Kasumi-1 (cell line): ENCODE measurements around the gene HSD17B7.
"Not testable (repeated sequence)": the region's sequence is repeated elsewhere in the genome, so short reads cannot be mapped to it uniquely, and the experiment has no call there.

Experiments used
- DNase-seq, 2 experiments: peaks; one replicate each; lab custom pipeline; 2025; lab: John Stamatoyannopoulos, UW

The HSD17B7 gene

DNA sequence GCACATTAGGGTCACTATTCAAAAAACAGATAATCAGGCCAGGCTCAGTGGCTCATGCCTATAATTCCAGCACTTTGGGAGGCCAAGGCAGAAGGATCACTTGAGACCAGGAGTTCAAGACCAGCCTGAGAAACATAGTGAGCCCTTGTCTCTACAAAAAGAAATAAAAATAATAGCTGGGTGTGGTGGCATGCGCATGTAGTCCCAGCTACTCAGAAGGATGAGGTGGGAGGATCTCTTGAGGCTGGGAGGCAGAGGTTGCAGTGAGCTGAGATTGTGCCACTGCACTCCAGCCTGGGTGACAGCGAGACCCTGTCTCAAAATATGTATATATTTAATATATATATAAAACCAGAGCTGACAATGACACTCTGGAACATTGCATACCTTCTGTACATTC is 21.9 kb downstream of the HSD17B7 start:
- not testable (repeated sequence) for DNase-seq

- not testable (repeated sequence) for DNase-seq
These were observed 27.6 kb downstream of the HSD17B7 start for GRCh38 chr1:162818136-162818535.

GRCh38 chr1:162818666-162819065 is 28.2 kb downstream of the HSD17B7 start:
- not testable (repeated sequence) for DNase-seq

DNA sequence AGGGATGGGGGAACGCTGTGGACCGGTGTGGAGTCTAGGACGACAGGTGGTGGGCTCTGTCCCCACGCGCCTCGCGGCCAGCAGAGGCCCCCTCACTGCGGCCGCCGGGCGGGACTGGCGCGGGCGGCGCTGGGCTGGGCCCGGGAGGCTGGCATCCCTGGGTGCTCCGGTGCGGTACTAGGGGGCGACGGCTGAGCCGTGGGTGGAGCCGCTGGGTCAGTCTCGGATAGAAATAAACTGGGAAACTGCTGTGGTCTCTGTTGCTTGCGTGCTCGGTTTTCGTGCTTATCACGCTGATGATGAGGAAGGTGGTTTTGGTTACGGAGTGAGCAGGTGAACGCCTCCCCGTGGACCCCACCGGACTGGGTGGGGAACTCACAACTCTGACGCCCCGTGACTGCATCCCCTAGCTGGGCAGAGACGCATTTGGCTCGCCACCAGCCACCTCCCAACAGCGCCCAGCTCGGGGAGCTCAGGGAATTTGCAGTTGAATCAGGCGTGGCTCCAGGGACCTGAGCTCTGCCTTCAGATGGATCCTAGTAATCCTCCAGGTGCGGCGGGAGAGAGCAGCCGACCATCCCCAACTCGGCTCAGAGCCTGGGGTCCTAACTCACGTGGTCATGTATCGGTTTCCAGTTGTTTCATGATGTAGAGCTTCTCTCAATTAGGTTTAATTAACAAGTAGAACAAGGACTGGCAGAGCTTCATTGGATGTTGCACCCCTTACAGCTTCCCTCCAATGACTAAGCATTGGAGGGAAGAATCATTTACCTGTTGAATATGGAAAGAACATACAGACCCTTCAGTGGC is 32.1 kb downstream of the HSD17B7 start:
- DNase-seq: no peak

DNA sequence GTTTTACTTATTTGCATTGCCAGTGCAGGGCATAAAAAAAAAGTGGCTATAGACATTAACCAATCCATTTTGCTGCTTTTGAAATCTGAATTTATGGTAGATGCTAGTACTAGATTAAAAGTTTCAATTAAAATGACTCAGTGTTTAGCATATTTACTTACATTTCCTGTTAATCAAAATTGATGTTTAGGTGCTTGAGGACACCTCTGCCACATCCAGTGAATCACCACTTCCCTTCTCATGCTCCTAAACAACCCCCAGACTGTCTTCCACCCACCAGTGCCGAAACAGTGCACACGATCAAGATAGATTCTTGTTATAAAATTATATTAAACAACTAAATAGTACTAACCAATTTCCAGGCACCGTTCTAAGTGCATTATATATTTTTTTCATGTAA is 32.7 kb downstream of the HSD17B7 start:
- DNase-seq: no peak

DNA sequence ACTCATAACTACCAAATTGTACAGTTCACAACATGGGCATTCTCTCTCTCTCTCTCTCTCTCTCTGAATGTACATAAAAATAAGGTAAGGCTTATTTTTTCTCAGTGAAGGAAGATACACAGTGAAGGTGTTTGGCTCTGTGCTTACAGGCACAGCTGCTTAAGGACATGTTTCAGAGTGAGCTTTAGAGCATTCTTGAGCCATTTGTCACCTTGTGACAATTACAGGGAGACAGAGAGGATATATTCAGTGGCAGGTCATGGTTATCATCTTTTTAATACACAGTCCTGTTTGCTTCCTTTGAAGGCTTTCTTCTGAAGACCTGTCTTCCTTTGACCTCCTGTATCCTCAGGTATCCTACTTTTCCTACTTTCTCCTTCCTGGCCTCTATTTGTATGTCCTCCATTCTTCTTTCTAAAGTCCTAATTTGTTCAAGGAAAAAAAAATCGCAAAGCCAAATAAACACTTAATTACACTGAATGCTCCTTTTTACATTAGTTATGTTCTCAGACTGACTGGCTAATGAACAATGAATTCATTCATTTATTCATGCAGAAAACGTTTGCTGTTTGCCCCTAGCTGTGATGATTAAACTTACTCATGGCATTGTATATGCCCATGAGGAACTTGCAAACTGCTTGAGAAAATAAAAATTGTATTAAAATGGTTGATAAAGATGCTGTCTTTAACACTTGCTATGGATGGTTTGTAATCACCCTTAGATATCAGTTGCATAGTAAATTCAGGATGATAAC is 33.4 kb downstream of the HSD17B7 start:
- DNase-seq: no peak

GRCh38 chr1:162829268-162829667 is 38.8 kb downstream of the HSD17B7 start:
- DNase-seq: no peak

- DNase-seq: no peak
These were observed 42.0 kb downstream of the HSD17B7 start for GRCh38 chr1:162832470-162832869.

DNA sequence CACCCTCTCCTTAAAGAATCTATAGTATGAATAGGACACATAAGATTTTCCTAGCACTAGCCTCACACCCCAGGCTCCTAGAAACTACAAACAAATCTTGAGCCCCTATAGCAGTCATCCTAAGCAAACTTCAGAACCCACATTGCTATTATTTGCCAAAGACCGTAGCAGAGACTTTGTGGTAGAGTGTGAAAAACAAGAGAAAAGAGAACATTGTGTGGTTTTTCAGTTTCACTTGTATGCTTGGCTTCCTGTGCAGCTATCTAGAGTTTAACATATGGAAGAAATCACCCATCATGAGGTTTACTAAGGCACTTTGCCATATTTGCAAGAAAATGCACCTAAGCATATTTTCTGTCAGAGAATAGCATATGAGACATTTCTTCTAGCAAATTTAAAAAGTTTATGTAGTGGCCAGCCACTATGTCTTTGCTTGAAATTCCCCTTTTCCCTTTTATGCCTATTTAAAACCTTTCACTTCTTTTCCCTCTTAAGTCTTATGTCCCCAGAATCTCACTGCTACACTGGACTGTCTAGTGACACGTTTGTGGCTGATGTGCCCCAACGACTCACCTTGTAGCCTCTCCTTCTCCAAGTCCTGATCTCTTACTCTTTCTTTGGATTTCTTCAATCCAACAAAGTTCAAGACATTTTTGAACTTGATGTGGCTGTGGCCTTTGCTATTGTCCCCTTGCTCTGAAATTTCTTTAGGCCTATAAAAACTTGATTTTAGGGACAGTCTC is 44.8 kb downstream of the HSD17B7 start:
- no peak for DNase-seq

- DNase-seq: no peak
These were observed 48.4 kb downstream of the HSD17B7 start for GRCh38 chr1:162838863-162839262.

DNA sequence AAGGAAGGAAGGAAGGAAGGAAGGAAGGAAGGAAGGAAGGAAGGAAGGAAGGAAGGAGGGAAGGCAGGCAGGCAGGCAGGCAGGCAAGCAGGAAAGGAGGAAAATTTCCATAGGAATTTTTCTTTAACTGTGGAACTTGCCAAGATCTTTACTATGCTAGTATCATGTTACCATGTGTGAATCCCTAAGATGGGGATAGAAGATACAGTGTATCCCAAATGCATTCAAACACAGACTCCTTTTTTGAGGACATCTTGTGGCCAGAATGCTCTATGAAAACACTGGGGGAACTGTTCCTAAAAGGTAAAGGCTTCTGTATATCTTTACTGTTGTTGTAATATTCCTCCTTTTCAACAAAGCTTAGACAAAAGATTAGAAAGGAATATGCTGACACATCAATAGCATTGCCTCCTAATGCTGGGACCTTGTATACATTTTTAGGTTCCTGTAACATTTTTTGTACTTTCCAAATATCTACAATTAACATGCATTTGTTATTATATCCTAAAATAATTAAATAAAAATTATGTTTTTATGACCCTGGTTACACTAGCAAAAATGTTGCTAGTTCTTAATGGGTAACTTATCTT is 49.8 kb downstream of the HSD17B7 start:
- DNase-seq: no peak

- DNase-seq: no peak
These were observed 53.7 kb downstream of the HSD17B7 start for GRCh38 chr1:162844153-162844552.

DNA sequence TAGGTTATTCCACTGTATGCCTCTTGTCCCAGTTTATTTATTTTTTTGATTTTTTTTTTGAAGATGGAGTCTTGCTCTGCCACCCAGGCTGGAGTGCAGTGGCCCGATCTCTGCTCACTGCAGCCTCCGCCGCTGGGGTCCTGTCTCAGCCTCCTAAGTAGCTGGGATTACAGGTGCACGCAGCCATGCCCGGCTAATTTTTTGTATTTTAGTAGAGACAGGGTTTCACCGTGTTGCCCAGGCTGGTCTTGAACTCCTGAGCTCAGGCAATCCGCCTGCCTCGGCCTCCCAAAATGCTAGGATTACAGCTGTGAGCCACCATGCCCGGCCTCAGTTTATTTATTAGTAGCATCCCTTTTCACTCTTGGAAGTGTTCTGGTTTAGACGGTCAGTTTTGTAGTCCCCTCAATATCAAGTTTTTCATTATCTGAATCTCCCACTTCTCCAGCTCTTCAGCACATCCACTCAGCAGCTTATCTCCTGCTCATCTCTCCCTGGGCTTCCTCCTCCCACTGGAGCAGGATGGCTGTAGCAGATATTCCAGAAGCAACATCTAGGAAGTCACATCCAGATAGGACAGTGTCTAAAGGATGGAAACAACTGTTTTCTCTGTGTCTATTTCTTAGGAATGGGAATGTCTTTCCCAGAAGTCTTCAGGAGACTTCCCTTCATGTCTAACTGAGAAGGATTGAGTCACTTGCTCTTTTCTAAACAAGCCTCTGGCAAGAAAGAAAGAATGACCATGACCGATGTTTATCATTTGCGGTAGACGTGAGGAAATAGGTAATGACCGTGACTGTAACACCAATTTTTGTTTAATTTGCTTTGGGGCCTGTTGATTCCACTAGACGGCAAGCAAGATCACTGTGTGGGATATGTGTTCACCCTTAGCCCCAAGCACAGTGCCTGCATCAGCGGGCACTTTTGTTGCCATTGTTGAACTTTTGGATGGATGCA is 56.0 kb downstream of the HSD17B7 start:
- DNase-seq: no peak

DNA sequence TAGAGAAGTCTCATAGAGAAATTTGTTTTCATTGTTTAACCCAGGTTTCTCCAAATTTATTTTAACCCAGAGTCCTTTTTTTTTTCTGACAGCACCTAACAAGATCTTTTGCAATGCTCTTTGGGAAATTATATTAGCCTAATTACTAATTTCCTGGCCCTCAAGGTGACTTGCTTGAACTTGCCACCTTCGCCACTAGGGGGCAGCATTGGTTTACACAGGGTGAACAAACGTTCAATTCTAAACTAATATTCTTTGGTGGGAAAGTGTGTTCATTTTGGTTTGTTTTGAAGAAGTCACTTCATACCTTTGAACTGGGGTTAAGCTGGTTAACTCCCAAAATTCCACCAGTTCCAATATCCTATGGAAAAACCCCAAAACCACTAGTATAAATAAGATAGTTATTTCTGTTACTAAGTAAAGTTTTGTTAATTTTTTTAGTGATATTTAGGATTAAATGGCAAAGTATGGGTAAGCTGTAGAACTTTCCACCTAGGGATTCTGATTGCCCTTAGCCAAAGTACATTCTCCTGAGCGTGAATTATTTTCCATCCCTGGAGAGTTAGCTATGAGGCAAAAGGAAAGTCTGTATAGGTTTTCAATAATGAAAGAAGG is 57.4 kb downstream of the HSD17B7 start:
- DNase-seq: peak; percentile 54 to 65

- no peak for DNase-seq
These were observed 59.2 kb downstream of the HSD17B7 start for GRCh38 chr1:162849711-162850110.

DNA sequence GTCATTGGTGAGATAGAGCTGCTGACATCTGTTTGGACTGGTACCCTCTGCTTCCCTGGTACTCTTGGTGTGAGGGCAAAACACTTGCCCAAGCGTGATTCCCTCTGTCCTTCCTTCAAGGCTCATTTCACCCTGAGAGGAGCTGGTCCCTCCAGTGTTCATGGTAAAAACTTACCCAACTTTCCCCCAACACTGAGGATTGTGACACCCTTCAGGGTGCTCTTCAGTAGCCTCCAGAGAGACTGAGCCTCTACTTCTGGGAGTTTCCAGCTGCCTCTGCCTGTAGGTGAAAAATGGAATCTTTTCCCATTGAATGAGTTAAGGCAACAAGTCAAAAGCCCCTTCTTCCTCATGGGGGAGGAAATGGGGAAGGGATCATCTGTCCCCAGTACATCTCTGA is 60.8 kb downstream of the HSD17B7 start:
- DNase-seq: no peak

DNA sequence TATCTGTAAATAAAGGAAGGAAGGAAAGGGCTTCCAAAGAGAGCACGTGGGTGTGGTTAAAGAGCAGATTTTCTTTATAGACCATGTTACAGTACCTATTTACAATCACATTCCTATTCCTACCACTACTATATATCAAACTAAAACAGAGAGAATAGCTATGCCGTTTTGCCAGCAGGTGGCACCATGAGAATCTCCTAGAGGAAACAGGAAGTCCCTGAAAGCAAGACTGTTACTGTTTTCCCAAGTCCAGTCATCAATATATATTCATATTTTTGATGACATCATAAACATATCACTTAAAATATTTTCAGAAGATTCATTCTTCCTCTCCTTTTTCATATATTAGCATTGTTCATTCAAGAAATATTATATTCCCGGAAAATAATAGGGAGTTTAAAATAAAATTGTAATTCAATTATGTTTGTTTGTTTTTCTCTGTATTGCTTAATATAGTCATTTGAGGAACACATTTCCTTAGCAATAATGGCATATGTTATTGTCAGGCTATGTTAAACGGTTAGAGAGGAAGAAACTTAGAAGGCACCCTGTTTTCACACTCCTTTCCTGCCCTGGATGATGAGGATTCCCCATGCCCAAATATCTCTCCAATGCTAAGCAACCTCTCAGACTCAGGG is 63.9 kb downstream of the HSD17B7 start:
- peak; percentile 81 to 86 for DNase-seq

GRCh38 chr1:162855461-162856150 is 65.1 kb downstream of the HSD17B7 start:
- no peak for DNase-seq

GRCh38 chr1:162856260-162856659 is 65.8 kb downstream of the HSD17B7 start:
- DNase-seq: no peak

DNA sequence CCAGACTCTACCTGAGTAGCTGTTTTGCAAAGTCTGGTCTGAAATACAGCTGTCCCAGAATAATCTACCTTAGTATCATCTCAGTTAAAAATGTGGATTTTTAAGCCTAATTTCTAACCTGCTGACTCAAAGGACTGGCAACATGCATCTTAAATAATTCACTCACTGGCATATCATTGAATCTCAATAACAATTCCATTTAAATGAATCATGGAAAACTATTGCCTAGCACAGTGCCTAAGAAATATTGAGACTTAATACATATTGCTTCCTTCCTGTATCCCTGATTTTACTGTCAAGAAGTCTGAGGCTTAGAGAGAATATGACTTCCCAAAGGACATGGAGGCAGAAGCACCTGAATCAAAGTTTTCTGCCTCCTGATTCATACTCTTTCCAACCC is 67.3 kb downstream of the HSD17B7 start:
- no peak for DNase-seq
